Dedifferentiated amniotic fluid mesenchymal stem cell (primary cell): ENCODE measurements around the gene SMIM35.

Experiments
- DNase-seq: peaks from one replicate; pipeline ENCODE4 v3.0.0-alpha.2; 2016; ENCODE audit errors: extremely low spot score

The SMIM35 gene

GRCh38 chr11:118086913-118087768 is at the start of gene SMIM35:
TSS of gene SMIM35 (minus strand) at chr11:118086963. CDS start at chr11:118086757, 206 bp downstream.
- DNase-seq = no peak

GRCh38 chr11:118136341-118136740 is 49.6 kb upstream of the SMIM35 start:
- no peak for DNase-seq

- no peak for DNase-seq
Measured at GRCh38 chr11:118135796-118136165, 49.0 kb upstream of the SMIM35 start.

- DNase-seq = no peak
Measured at GRCh38 chr11:118135051-118135795, 48.5 kb upstream of the SMIM35 start.

GRCh38 chr11:118133816-118134215 is 47.1 kb upstream of the SMIM35 start:
- no peak for DNase-seq

- no peak for DNase-seq
Measured at GRCh38 chr11:118132385-118133151, 45.8 kb upstream of the SMIM35 start.

GRCh38 chr11:118129471-118130172 is 42.9 kb upstream of the SMIM35 start:
- DNase-seq = no peak

GRCh38 chr11:118128721-118129470 is 42.1 kb upstream of the SMIM35 start:
- no peak for DNase-seq

GRCh38 chr11:118128310-118128709 is 41.5 kb upstream of the SMIM35 start:
- no peak for DNase-seq

- DNase-seq = no peak
Measured at GRCh38 chr11:118126082-118126838, 39.5 kb upstream of the SMIM35 start.

GRCh38 chr11:118124929-118125535 is 38.3 kb upstream of the SMIM35 start:
- DNase-seq = no peak

GRCh38 chr11:118120793-118121192 is 34.0 kb upstream of the SMIM35 start:
- no peak for DNase-seq

GRCh38 chr11:118117790-118118601 is 31.2 kb upstream of the SMIM35 start:
- DNase-seq = no peak

- DNase-seq = no peak
Measured at GRCh38 chr11:118115048-118115447, 28.3 kb upstream of the SMIM35 start.

- DNase-seq = no peak
Measured at GRCh38 chr11:118114266-118114665, 27.5 kb upstream of the SMIM35 start.

GRCh38 chr11:118112711-118113430 is 26.1 kb upstream of the SMIM35 start:
- no peak for DNase-seq

- no peak for DNase-seq
Measured at GRCh38 chr11:118111744-118112035, 24.9 kb upstream of the SMIM35 start.

- no peak for DNase-seq
Measured at GRCh38 chr11:118111019-118111743, 24.4 kb upstream of the SMIM35 start.
